Neural progenitor cell (in vitro differentiated cells): ENCODE data around the gene ADCY1.

Experiments
- EZH2 ChIP-seq: fragments of 200-600 bp; sonication (generic); IDR thresholded peaks from 2 replicates; pipeline ENCODE4 v1.6.1; 2017; ENCODE audit warnings: antibody characterized with exemption, mild to moderate bottlenecking, moderate library complexity
- EZH2phosphoT487 ChIP-seq: fragments of 200-600 bp; sonication (generic); IDR thresholded peaks from 2 replicates; pipeline ENCODE4 v1.6.1; 2017; ENCODE audit warnings: antibody characterized with exemption
- TF ChIP-seq, protein P1 (sequence below): fragments of 200-600 bp; sonication (generic); IDR thresholded peaks from 2 replicates; pipeline ENCODE4 v1.5.1; 2017; ENCODE audit warnings: antibody characterized with exemption, mild to moderate bottlenecking

DNA sequence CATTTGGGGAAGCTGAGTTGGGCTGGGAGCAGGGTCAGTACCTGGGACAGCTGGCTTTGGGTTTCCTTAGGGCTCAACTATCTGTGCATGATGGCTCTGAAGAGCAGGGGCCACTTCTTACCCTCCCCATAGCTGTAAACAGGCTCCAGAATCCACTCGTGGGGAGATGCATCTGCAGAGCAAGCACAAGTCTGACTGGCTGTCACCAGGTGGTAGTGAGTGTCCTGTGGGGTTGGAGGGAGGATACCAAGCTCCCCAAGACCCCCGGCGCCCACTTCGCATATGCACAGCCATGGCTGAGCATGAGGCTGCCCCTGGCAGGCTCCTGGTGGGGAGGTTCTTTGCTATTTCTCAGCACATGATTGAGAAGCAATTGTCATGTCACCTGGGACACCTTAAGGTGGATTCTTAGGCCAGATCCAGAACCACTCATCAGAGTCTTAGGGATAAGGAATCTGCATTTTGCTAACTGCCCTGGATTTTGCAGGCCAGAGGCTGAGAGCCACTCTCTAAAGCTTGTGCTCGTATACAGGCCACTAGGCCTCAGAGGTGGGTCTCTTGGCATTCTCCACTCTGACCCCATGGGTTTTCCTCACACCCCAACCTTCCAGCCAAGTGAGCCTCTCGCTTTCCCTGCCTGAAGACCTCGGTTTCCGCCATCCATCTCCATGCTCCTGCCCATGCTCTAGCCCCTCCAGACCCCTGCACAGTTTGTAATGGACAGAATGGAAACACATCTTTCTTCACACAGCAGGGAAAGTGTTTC is 53.7 kb downstream of the ADCY1 start:
- TF ChIP-seq, protein P1, sequence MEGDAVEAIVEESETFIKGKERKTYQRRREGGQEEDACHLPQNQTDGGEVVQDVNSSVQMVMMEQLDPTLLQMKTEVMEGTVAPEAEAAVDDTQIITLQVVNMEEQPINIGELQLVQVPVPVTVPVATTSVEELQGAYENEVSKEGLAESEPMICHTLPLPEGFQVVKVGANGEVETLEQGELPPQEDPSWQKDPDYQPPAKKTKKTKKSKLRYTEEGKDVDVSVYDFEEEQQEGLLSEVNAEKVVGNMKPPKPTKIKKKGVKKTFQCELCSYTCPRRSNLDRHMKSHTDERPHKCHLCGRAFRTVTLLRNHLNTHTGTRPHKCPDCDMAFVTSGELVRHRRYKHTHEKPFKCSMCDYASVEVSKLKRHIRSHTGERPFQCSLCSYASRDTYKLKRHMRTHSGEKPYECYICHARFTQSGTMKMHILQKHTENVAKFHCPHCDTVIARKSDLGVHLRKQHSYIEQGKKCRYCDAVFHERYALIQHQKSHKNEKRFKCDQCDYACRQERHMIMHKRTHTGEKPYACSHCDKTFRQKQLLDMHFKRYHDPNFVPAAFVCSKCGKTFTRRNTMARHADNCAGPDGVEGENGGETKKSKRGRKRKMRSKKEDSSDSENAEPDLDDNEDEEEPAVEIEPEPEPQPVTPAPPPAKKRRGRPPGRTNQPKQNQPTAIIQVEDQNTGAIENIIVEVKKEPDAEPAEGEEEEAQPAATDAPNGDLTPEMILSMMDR, result no peak
- TF ChIP-seq EZH2phosphoT487 (no peak), EZH2 (no peak)
